ENCODE measurements around the gene FGF14.

FGF14 gene

GRCh38 chr13:102300379-102300778 lies 101.5 kb downstream of the FGF14 start:
- TF ChIP-seq CTCF (IDR thresholded peaks at IDR 0.05; ENCODE audit: borderline replicate concordance, insufficient read depth, low read depth, low read length): no peak
- H3K4me3 ChIP-seq (ENCODE audit: low read depth, low read length): no peak overlapping the region

- TF ChIP-seq CTCF (IDR thresholded peaks at IDR 0.05; ENCODE audit: borderline replicate concordance, insufficient read depth, low read depth, low read length): no peak
- no peak overlapping the region for H3K4me3 ChIP-seq (ENCODE audit: low read depth, low read length)
Measured at GRCh38 chr13:102299366-102299765, 102.5 kb downstream of the FGF14 start.

GRCh38 chr13:102298051-102298450 lies 103.8 kb downstream of the FGF14 start:
- TF ChIP-seq CTCF (IDR thresholded peaks at IDR 0.05; ENCODE audit: borderline replicate concordance, insufficient read depth, low read depth, low read length): no peak

GRCh38 chr13:102295316-102296048 lies 106.4 kb downstream of the FGF14 start:
- no peak for TF ChIP-seq CTCF (IDR thresholded peaks at IDR 0.05; ENCODE audit: borderline replicate concordance, insufficient read depth, low read depth, low read length)
- no peak overlapping the region for H3K4me3 ChIP-seq (ENCODE audit: low read depth, low read length)

More at GRCh38 chr13:102298051-102298450, 103.8 kb downstream of the FGF14 start:
- H3K4me3 ChIP-seq (ENCODE audit: low read depth, low read length): no peak overlapping the region

- no peak overlapping the region for H3K4me3 ChIP-seq (ENCODE audit: low read depth, low read length)
- no peak for TF ChIP-seq CTCF (IDR thresholded peaks at IDR 0.05; ENCODE audit: borderline replicate concordance, insufficient read depth, low read depth, low read length)
Measured at GRCh38 chr13:102294407-102295018, 107.3 kb downstream of the FGF14 start.

- H3K4me3 ChIP-seq (ENCODE audit: low read depth, low read length): no peak overlapping the region
- TF ChIP-seq CTCF (IDR thresholded peaks at IDR 0.05; ENCODE audit: borderline replicate concordance, insufficient read depth, low read depth, low read length): no peak
Measured at GRCh38 chr13:102293723-102294122, 108.1 kb downstream of the FGF14 start.

Data from GM12875 (cell line).